GM23248 (cell line): Measurements from ENCODE around the gene NAA50. TPM values are rescaled to one million over a fixed set of nuclear protein-coding genes. Genes with fewer than 3 reads are reported as not detected.

ENCODE experiments used
- DNase-seq: peaks from one replicate; pipeline ENCODE4 v3.0.0-alpha.2; 2015
- H2AFZ ChIP-seq: fragments of 200-600 bp; sonication (generic); 2 replicates; pipeline ENCODE4 v1.6.1; 2016; ENCODE audit warnings: antibody characterized with exemption
- H3F3A ChIP-seq: fragments of 200-600 bp; sonication (generic); 2 replicates; pipeline ENCODE4 v1.6.1; 2016; ENCODE audit warnings: mild to moderate bottlenecking, antibody characterized with exemption, mixed run types; ENCODE audit not compliant: insufficient read depth
- H3K27ac ChIP-seq: fragments of 200-600 bp; sonication (generic); 2 replicates; pipeline ENCODE4 v1.5.1; 2016; ENCODE audit warnings: mild to moderate bottlenecking
- H3K27me3 ChIP-seq: fragments of 200-600 bp; sonication (generic); replicated peaks from 2 replicates; pipeline ENCODE4 v1.6.1; 2016; ENCODE audit warnings: mild to moderate bottlenecking; ENCODE audit not compliant: insufficient read depth
- H3K36me3 ChIP-seq: fragments of 200-600 bp; sonication (generic); 2 replicates; pipeline ENCODE4 v1.6.1; 2016; ENCODE audit warnings: low read depth, mild to moderate bottlenecking
- H3K4me1 ChIP-seq: fragments of 200-600 bp; sonication (generic); 2 replicates; pipeline ENCODE4 v1.6.1; 2016; ENCODE audit warnings: mild to moderate bottlenecking; ENCODE audit not compliant: insufficient read depth
- H3K4me2 ChIP-seq: fragments of 200-600 bp; sonication (generic); one replicate; pipeline ENCODE4 v1.6.1; 2016; ENCODE audit warnings: mild to moderate bottlenecking; ENCODE audit not compliant: unreplicated experiment
- H3K4me3 ChIP-seq: fragments of 200-600 bp; sonication (generic); 2 replicates; pipeline ENCODE4 v1.5.1; 2016; ENCODE audit warnings: mild to moderate bottlenecking
- H3K79me2 ChIP-seq: fragments of 200-600 bp; sonication (generic); 2 replicates; pipeline ENCODE4 v1.6.1; 2016; ENCODE audit warnings: mild to moderate bottlenecking; ENCODE audit not compliant: insufficient read depth
- H3K9ac ChIP-seq: fragments of 200-600 bp; sonication (generic); 2 replicates; pipeline ENCODE4 v1.6.1; 2016; ENCODE audit warnings: mild to moderate bottlenecking
- H3K9me2 ChIP-seq: fragments of 200-600 bp; sonication (generic); 2 replicates; pipeline ENCODE4 v1.6.1; 2016; ENCODE audit warnings: mixed run types, mild to moderate bottlenecking, moderate library complexity; ENCODE audit not compliant: insufficient read depth
- H3K9me3 ChIP-seq: fragments of 200-600 bp; sonication (generic); one replicate; pipeline ENCODE4 v1.6.1; 2017; ENCODE audit warnings: low read depth
- H4K20me1 ChIP-seq: fragments of 200-600 bp; sonication (generic); 2 replicates; pipeline ENCODE4 v1.6.0; 2016; ENCODE audit not compliant: insufficient read depth
- EZH2 ChIP-seq: fragments of 200-600 bp; sonication (generic); IDR thresholded peaks from 2 replicates; pipeline ENCODE4 v1.6.1; 2018; ENCODE audit warnings: antibody characterized with exemption, mild to moderate bottlenecking; ENCODE audit not compliant: insufficient read depth, poor library complexity, severe bottlenecking
- EZH2phosphoT487 ChIP-seq: fragments of 200-600 bp; sonication (generic); IDR thresholded peaks from 2 replicates; pipeline ENCODE4 v1.6.1; 2018; ENCODE audit warnings: antibody characterized with exemption, moderate library complexity, mild to moderate bottlenecking, low read depth; ENCODE audit not compliant: insufficient read depth
- WGBS, 2 experiments: methylation state at CpG; one replicate each; pipeline ENCODE4 v1.1.6; 2015 to 2017; ENCODE audit warnings: low lambda C conversion rate in 2 of 2, low coverage in 1 of 2; ENCODE audit errors: missing lambda C conversion rate in 2 of 2; 5-methylcytosine and 5-hydroxymethylcytosine counted together
- in situ Hi-C: fragments of 300-500 bp; cut with MboI; formaldehyde crosslinking; loops from 2 replicates; pipeline ENCODE4 v1.15.0; 2020
- polyA plus RNA-seq: library from polyadenylated mRNA; unstranded; fragments of >200 nt; fragmentation: Nextera tagmentation; extraction: Ambion mirVana; gene quantifications from 2 replicates; pipeline ENCODE4 v1.2.1, GENCODE V29; 2016
- total RNA-seq: library from RNA; depleted of rRNA; stranded (reverse); fragments of >200 nt; shearing (Covaris generic); gene quantifications from 2 replicates; pipeline ENCODE4 v1.2.3, GENCODE V29; 2014; rRNA removed

NAA50 gene
- total and polyA plus RNA-seq, 2 experiments from 2014 or later, result 154 to 160 TPM

DNA sequence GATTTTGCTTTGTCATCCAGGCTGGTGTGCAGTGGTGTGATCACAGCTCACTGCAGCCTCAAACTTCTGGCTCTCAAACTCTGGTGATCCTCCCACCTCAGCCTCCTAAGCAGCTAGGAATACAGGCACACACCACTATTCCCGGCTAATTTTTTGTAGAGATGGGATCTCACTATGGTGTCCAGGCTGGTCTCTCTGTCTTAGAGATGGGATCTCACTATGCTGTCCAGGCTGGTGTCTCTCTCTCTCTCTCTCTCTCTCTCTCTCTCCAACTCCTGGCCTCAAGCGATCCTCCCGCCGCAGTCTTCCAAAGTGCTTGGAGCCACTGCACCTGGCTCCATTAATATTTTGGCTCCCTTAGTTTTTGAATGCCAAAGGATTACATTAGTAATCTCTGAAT lies 67.3 kb downstream of the NAA50 start:
- Histone ChIP-seq H3K9me3 (no peaks in the 10 kb centered on the region), H3K36me3 (0 out of 2 replicates have a peak, but pooled peaks cover 12% of the 10 kb centered on the region), H3K27ac (no peak overlapping the region), H3K9ac (no peak overlapping the region), H3K9me2 (no peaks in the 10 kb centered on the region), H3K4me3 (no peak overlapping the region), H4K20me1 (no peaks in the 10 kb centered on the region), H2AFZ (no peak overlapping the region), H3K27me3 (no peaks in the 10 kb centered on the region), H3F3A (no peaks in the 10 kb centered on the region), H3K4me1 (no peaks in the 10 kb centered on the region), H3K79me2 (peaks cover 23% of the 10 kb centered on the region), H3K4me2 (no peak overlapping the region)
- in situ Hi-C loops, result no loop called here
- TF ChIP-seq EZH2phosphoT487, result no peak
- TF ChIP-seq EZH2, result no peak
- no peak for DNase-seq
- 95 to 96% methylated on average over 4 of the region's 4 CpGs for WGBS, 2 experiments

DNA sequence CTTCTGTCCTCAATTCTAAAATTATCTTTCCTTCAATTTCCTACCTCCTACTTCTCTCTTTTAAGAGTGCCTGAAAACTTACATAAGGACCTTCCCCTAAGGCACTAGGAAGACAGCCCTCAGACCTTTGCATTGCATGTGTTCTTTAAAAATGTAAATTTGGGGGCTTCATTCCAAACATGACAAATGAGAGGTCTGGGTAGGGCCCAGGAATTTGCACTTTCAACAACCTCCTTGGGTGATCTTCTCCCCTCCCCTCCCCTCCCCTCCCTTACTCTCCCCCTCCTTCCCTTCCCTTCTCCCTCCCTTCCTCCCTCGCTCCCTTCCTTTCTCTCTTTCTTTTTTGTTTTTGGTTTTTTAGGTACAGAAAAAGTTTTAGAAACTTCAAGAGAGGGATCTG lies 68.3 kb downstream of the NAA50 start:
- TF ChIP-seq EZH2, result no peak
- TF ChIP-seq EZH2phosphoT487, result no peak
- DNase-seq, result no peak
- Histone ChIP-seq H3K4me1 (no peaks in the 10 kb centered on the region), H3K4me2 (no peak overlapping the region), H3K79me2 (peaks cover 19% of the 10 kb centered on the region), H3K9ac (no peak overlapping the region), H3K27ac (no peak overlapping the region), H2AFZ (no peak overlapping the region), H3K27me3 (no peaks in the 10 kb centered on the region), H3K9me3 (no peaks in the 10 kb centered on the region), H3K4me3 (no peak overlapping the region), H3K9me2 (no peaks in the 10 kb centered on the region), H3F3A (no peaks in the 10 kb centered on the region), H3K36me3 (0 out of 2 replicates have a peak, but pooled peaks cover 12% of the 10 kb centered on the region), H4K20me1 (no peaks in the 10 kb centered on the region)
- in situ Hi-C loops, result no loop called here
- WGBS, 2 experiments, result 44 to 100% methylated on average over 1 of the region's 1 CpG

DNA sequence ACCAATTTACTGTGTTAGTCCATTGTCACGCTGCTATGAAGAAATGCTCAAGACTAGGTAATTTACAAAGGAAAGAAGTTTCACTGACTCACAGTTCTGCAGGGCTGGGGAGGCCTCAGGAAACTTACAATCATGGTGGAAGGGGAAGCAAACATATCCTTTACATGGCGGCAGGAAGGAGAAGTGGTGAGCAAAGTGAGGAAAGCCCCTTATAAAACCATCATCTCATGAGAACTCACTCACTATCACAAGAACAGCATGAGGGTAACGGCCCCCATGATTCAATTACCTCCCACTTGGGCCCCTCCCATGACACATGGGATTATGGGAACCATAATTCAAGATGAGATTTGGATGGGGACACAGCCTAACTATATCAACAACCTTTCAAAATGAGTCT lies 69.8 kb downstream of the NAA50 start:
- in situ Hi-C loops, result no loop called here
- no peak for DNase-seq
- peaks cover 12% of the 10 kb centered on the region; the same call in 1 of the 2 replicates for H3K36me3 ChIP-seq
- H2AFZ ChIP-seq, result no peak overlapping the region
- no peaks in the 10 kb centered on the region for H3K9me2 ChIP-seq
- peaks cover 12% of the 10 kb centered on the region for H3K79me2 ChIP-seq
- H3K4me2 ChIP-seq, result no peak overlapping the region
- H3K4me3 ChIP-seq, result no peak overlapping the region
- TF ChIP-seq EZH2 (no peak), EZH2phosphoT487 (no peak)
- no peaks in the 10 kb centered on the region for H3K27me3 ChIP-seq
- 89 to 98% methylated on average over 3 of the region's 3 CpGs for WGBS, 2 experiments
- no peaks in the 10 kb centered on the region for H4K20me1 ChIP-seq
- H3K9me3 ChIP-seq, result no peaks in the 10 kb centered on the region
- no peak overlapping the region for H3K27ac ChIP-seq
- H3K4me1 ChIP-seq, result no peaks in the 10 kb centered on the region
- no peaks in the 10 kb centered on the region for H3F3A ChIP-seq
- H3K9ac ChIP-seq, result no peak overlapping the region

DNA sequence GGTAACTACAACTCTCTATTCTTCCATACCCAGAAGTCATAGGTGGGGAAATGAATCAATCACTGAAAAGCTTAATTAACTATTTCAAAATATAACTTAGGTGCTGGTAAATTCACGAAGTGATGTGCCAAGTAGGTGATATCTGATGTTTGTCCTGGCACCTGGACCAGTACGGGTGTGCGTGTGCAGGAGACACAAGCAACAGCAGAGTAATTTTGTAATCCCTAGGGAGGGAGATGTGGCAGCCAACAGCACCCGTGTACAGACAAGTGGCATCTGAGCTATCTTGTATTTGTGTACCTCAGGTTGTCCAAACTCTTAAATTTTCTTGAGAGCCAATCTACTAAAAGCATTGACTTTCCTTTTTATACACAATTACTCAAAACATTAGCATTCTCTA lies 72.5 kb downstream of the NAA50 start:
- no peak for TF ChIP-seq EZH2phosphoT487
- TF ChIP-seq EZH2, result no peak
- Histone ChIP-seq H2AFZ (no peak overlapping the region), H4K20me1 (no peaks in the 10 kb centered on the region)

DNA sequence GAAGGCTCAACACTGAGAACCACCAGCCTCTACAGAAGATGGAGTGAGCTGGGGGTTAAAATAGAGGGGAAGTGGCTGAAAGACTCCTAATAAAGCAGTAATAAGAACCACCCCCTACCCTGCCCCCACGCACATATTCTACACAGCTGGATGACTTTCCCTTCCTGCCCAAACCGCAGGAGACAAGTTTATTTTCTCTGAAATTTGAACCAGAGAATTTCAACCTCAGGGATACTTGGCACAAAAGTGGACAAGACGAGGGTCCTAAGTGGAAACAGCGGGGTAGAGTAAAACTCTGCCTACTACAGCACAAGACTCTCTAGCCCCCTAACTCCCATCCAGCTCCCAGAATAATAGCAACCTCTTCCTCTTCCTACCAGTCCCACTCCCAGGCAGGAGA lies 78.0 kb downstream of the NAA50 start:
- in situ Hi-C loops, result no loop called here
- H3K4me3 ChIP-seq, result no peak overlapping the region
- DNase-seq, result peak; percentile 39
- H3F3A ChIP-seq, result no peaks in the 10 kb centered on the region
- H2AFZ ChIP-seq, result peak overlapping the region; percentile 18; the same call in 1 of the 2 replicates
- no peaks in the 10 kb centered on the region for H3K79me2 ChIP-seq
- 31 to 35% methylated on average over 4 of the region's 4 CpGs for WGBS, 2 experiments
- no peak for TF ChIP-seq EZH2
- no peak for TF ChIP-seq EZH2phosphoT487
- peaks cover 13% of the 10 kb centered on the region for H3K4me1 ChIP-seq
- H4K20me1 ChIP-seq, result no peaks in the 10 kb centered on the region
- H3K4me2 ChIP-seq, result peak overlapping the region; percentile 58
- no peak overlapping the region; the same call in 1 of the 2 replicates for H3K27ac ChIP-seq
- no peaks in the 10 kb centered on the region for H3K27me3 ChIP-seq
- peaks cover 8% of the 10 kb centered on the region for H3K36me3 ChIP-seq
- H3K9me2 ChIP-seq, result no peaks in the 10 kb centered on the region
- H3K9ac ChIP-seq, result no peak overlapping the region
- no peaks in the 10 kb centered on the region for H3K9me3 ChIP-seq

More for the DNA sequence above, 72.5 kb downstream of the NAA50 start:
- no peak overlapping the region for H3K27ac ChIP-seq
- WGBS, 2 experiments, result 93 to 98% methylated on average over 4 of the region's 4 CpGs
- H3K9ac ChIP-seq, result no peak overlapping the region
- no peak overlapping the region for H3K4me2 ChIP-seq
- DNase-seq, result no peak
- no peaks in the 10 kb centered on the region for H3K27me3 ChIP-seq
- no peaks in the 10 kb centered on the region for H3F3A ChIP-seq
- H3K9me2 ChIP-seq, result no peaks in the 10 kb centered on the region
- no peaks in the 10 kb centered on the region; the same call in 1 of the 2 replicates for H3K79me2 ChIP-seq
- no peaks in the 10 kb centered on the region for H3K9me3 ChIP-seq
- no peak overlapping the region for H3K4me3 ChIP-seq
- H3K4me1 ChIP-seq, result peaks cover 2% of the 10 kb centered on the region
- H3K36me3 ChIP-seq, result peaks cover 12% of the 10 kb centered on the region; the same call in 1 of the 2 replicates
- in situ Hi-C loops, result no loop called here

Other genes starting within 250 kb of the NAA50 start
- 5.5 and 15.6 TPM in 2 replicates for gene SPICE1, start 231.1 kb downstream of the NAA50 start, total RNA-seq
- gene SPICE1, start 231.1 kb downstream of the NAA50 start, polyA plus RNA-seq, result 5.8 and 8.3 TPM in 2 replicates
- gene SIDT1, start 213.7 kb downstream of the NAA50 start, total RNA-seq, result not detected in 2 replicates
- not detected in 2 replicates for gene SIDT1, start 213.7 kb downstream of the NAA50 start, polyA plus RNA-seq
- gene USF3, start 49.6 kb downstream of the NAA50 start, total RNA-seq, result 8.1 and 9.2 TPM in 2 replicates
- 3.5 and 3.8 TPM in 2 replicates for gene USF3, start 49.6 kb downstream of the NAA50 start, polyA plus RNA-seq
- gene ATP6V1A, start 786 bp upstream of the NAA50 start, total RNA-seq, result 51.1 and 53.2 TPM in 2 replicates
- gene ATP6V1A, start 786 bp upstream of the NAA50 start, polyA plus RNA-seq, result 47.8 and 47.9 TPM in 2 replicates
- 3.2 and 19.9 TPM in 2 replicates for gene GRAMD1C, start 92.5 kb upstream of the NAA50 start, total RNA-seq
- 6.0 and 6.4 TPM in 2 replicates for gene GRAMD1C, start 92.5 kb upstream of the NAA50 start, polyA plus RNA-seq
- 1.6 and 3.8 TPM in 2 replicates for gene ZDHHC23, start 201.8 kb upstream of the NAA50 start, total RNA-seq
- 0.40 and 0.98 TPM in 2 replicates for gene ZDHHC23, start 201.8 kb upstream of the NAA50 start, polyA plus RNA-seq